NCI-H146 treated with DMSO at 0.1 percent for 48 hours (cell line): ENCODE data around the gene ARL9.
A peak's percentile ranks its signal among the peaks of the same experiment; 100 is the strongest.
"Not testable (repeated sequence)": the region's sequence is repeated elsewhere in the genome, so short reads cannot be mapped to it uniquely, and the experiment has no call there.

Source experiments
- DNase-seq: peaks from one replicate; lab custom pipeline; 2025; ENCODE audit not compliant: unreplicated experiment; lab: John Stamatoyannopoulos, UW

ARL9 gene

GRCh38 chr4:56505269-56506130, at the start of gene ARL9:
Gene ARL9, plus strand, starts transcription at chr4:56505791. Its CDS starts 72 bp downstream, at chr4:56505863.
- DNase-seq: peak; percentile 20

GRCh38 chr4:56460085-56460484, 45.5 kb upstream of the ARL9 start:
- DNase-seq: no peak

- DNase-seq: no peak
Observed at GRCh38 chr4:56462157-56462556, 43.4 kb upstream of the ARL9 start.

- no peak for DNase-seq
Observed at GRCh38 chr4:56463711-56464110, 41.9 kb upstream of the ARL9 start.

GRCh38 chr4:56464581-56464980, 41.0 kb upstream of the ARL9 start:
- DNase-seq: no peak

GRCh38 chr4:56465599-56466295, 39.8 kb upstream of the ARL9 start:
- DNase-seq: no peak

- DNase-seq: not testable (repeated sequence)
Observed at GRCh38 chr4:56466296-56466761, 39.3 kb upstream of the ARL9 start.

- no peak for DNase-seq
Observed at GRCh38 chr4:56466910-56467283, 38.7 kb upstream of the ARL9 start.

GRCh38 chr4:56467284-56468096, 38.1 kb upstream of the ARL9 start, which contains the start of gene SRP72:
Gene SRP72, plus strand, starts transcription at chr4:56467617. Its CDS starts 19 bp downstream, at chr4:56467636.
- DNase-seq: peak; percentile 89

- peak; percentile 51 for DNase-seq
Observed at GRCh38 chr4:56468097-56468422, 37.5 kb upstream of the ARL9 start.

GRCh38 chr4:56469489-56470210, 35.9 kb upstream of the ARL9 start:
- no peak for DNase-seq

GRCh38 chr4:56475917-56476316, 29.7 kb upstream of the ARL9 start:
- no peak for DNase-seq

GRCh38 chr4:56477192-56477702, 28.3 kb upstream of the ARL9 start:
- no peak for DNase-seq

GRCh38 chr4:56480691-56481090, 24.9 kb upstream of the ARL9 start:
- no peak for DNase-seq

- DNase-seq: no peak
Observed at GRCh38 chr4:56496241-56496640, 9.3 kb upstream of the ARL9 start.

- DNase-seq: no peak
Observed at GRCh38 chr4:56511098-56511497, 5.5 kb downstream of the ARL9 start.

GRCh38 chr4:56512166-56512565, 6.6 kb downstream of the ARL9 start:
- no peak for DNase-seq

- DNase-seq: no peak
Observed at GRCh38 chr4:56513517-56513916, 7.9 kb downstream of the ARL9 start.

GRCh38 chr4:56530269-56531148, 24.9 kb downstream of the ARL9 start:
- DNase-seq: peak; percentile 63
